ENCODE measurements around the gene SRPK2.

GRCh38 chr7:105130048-105130447 is 258.7 kb downstream of the SRPK2 start:
- TF ChIP-seq CTCF (conservative IDR thresholded peaks at IDR 0.05; ENCODE audit: low read depth, low read length): no peak
- TF ChIP-seq EZH2 (IDR thresholded peaks at IDR 0.05; ENCODE audit: borderline replicate concordance, low read depth, low read length, poor library complexity, severe bottlenecking): no peak
